Right renal cortex interstitium (tissue), 3 donors: ENCODE measurements around the gene GAREM2. TPM values are rescaled to one million over a fixed set of nuclear protein-coding genes. Genes with fewer than 3 reads are reported as not detected.

Source experiments
- DNase-seq, 3 donors: peaks; one replicate each; pipeline ENCODE4 v3.0.0-alpha.2; 2013; ENCODE audit warnings: low read depth in 3 of 3, low spot score in 2 of 3
- polyA plus RNA-seq, 3 donors: library from polyadenylated mRNA; unstranded; fragments of 120-200 nt; gene quantifications; one replicate each; pipeline ENCODE4 v1.2.1, GENCODE V29; 2013; ENCODE audit not compliant: insufficient read length in 3 of 3

GAREM2 gene
- polyA plus RNA-seq, 3 donors: 5.9 to 6.1 (median 6.0) TPM

- no peak for DNase-seq
Measured at GRCh38 chr2:26224095-26224494, 51.2 kb downstream of the GAREM2 start.

GRCh38 chr2:26229595-26229994, 56.7 kb downstream of the GAREM2 start:
- DNase-seq: no peak

GRCh38 chr2:26230806-26231205, 57.9 kb downstream of the GAREM2 start:
- DNase-seq: no peak

- DNase-seq: no peak
Measured at GRCh38 chr2:26235089-26235488, 62.2 kb downstream of the GAREM2 start.

- DNase-seq: no peak
Measured at GRCh38 chr2:26237868-26238267, 65.0 kb downstream of the GAREM2 start.

GRCh38 chr2:26238311-26238958, 65.5 kb downstream of the GAREM2 start:
- DNase-seq: no peak

Other genes starting within 250 kb of the GAREM2 start
- 10 to 100 TPM; 15.6 to 18.3 (median 17.9) TPM for gene KIF3C, start 190.6 kb upstream of the GAREM2 start, polyA plus RNA-seq
- gene RAB10, start 139.0 kb upstream of the GAREM2 start, polyA plus RNA-seq: 100 to 1,000 TPM; 172 to 177 (median 175) TPM
- 100 to 1,000 TPM; 222 to 257 (median 228) TPM for gene HADHA, start 71.5 kb downstream of the GAREM2 start, polyA plus RNA-seq
- gene HADHB, start 71.9 kb downstream of the GAREM2 start, polyA plus RNA-seq: 100 to 1,000 TPM; 170 to 199 (median 195) TPM
- gene SELENOI, start 173.1 kb downstream of the GAREM2 start, polyA plus RNA-seq: 10 to 100 TPM; 21.0 to 23.0 (median 22.4) TPM
- gene ADGRF3, start 173.7 kb downstream of the GAREM2 start, polyA plus RNA-seq: 1 to 10 TPM; 2.0 to 2.7 (median 2.3) TPM
- 1 to 10 TPM; 3.4 to 3.9 (median 3.7) TPM for gene DRC1, start 228.8 kb downstream of the GAREM2 start, polyA plus RNA-seq